PFSK-1 (cell line): Measurements from ENCODE around the gene TM4SF1.

Experiments
- FOXP2 ChIP-seq: optimal IDR thresholded peaks from 2 replicates; pipeline ENCODE3; 2011; ENCODE audit warnings: borderline replicate concordance, control low read depth, inconsistent platforms; ENCODE audit not compliant: insufficient read depth; ENCODE audit errors: extremely low read length, extremely low read depth
- POLR2AphosphoS5 ChIP-seq: IDR thresholded peaks from 2 replicates; pipeline ENCODE4 v1.6.1; 2012; ENCODE audit warnings: low read depth, mild to moderate bottlenecking, control low read depth, low read length, moderate library complexity
- SIN3A ChIP-seq: IDR thresholded peaks from 2 replicates; pipeline ENCODE4 v1.6.1; 2012; ENCODE audit warnings: mild to moderate bottlenecking, low read length, moderate library complexity, borderline replicate concordance; ENCODE audit not compliant: insufficient read depth
- TAF1 ChIP-seq: IDR thresholded peaks from 2 replicates; pipeline ENCODE4 v1.6.1; 2012; ENCODE audit warnings: low read length, control low read depth, borderline replicate concordance; ENCODE audit not compliant: insufficient read depth
- TF ChIP-seq, protein P1 (sequence below), 2 experiments: IDR thresholded peaks; 2 replicates each; pipeline versions ENCODE4 v1.6.1 to v1.8.0; 2011 to 2012; ENCODE audit warnings: low read depth in 2 of 2, low read length in 2 of 2, control low read depth in 1 of 2, inconsistent platforms in 1 of 2, mild to moderate bottlenecking in 1 of 2, moderate library complexity in 1 of 2; ENCODE audit not compliant: insufficient read depth in 1 of 2

DNA sequence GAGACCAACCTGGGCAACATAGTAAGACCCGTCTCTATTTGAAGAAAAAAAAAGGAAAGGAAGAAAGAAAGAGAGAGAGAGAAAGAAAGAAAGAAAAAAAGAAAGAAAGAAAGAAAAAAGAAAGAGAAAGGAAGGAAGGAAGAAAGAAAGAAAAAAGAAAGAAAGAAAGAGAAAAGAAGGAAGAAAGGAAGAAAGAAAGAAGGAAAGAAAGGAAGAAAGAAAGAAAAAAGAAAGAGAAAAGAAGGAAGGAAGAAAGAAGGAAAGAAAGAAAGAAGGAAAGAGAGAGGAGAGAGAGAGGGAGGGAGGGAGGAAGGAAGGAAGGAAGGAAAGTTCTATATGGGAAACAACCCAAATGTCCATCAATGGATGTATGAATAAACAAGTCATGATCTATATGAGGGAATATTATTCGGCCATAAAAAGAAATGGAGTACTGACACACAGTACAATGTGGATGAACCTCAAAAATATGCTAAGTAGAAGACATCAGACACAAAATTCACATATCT, 28.8 kb upstream of the TM4SF1 start:
- TF ChIP-seq TAF1 = no peak
- TF ChIP-seq POLR2AphosphoS5 = no peak
- TF ChIP-seq, protein P1, sequence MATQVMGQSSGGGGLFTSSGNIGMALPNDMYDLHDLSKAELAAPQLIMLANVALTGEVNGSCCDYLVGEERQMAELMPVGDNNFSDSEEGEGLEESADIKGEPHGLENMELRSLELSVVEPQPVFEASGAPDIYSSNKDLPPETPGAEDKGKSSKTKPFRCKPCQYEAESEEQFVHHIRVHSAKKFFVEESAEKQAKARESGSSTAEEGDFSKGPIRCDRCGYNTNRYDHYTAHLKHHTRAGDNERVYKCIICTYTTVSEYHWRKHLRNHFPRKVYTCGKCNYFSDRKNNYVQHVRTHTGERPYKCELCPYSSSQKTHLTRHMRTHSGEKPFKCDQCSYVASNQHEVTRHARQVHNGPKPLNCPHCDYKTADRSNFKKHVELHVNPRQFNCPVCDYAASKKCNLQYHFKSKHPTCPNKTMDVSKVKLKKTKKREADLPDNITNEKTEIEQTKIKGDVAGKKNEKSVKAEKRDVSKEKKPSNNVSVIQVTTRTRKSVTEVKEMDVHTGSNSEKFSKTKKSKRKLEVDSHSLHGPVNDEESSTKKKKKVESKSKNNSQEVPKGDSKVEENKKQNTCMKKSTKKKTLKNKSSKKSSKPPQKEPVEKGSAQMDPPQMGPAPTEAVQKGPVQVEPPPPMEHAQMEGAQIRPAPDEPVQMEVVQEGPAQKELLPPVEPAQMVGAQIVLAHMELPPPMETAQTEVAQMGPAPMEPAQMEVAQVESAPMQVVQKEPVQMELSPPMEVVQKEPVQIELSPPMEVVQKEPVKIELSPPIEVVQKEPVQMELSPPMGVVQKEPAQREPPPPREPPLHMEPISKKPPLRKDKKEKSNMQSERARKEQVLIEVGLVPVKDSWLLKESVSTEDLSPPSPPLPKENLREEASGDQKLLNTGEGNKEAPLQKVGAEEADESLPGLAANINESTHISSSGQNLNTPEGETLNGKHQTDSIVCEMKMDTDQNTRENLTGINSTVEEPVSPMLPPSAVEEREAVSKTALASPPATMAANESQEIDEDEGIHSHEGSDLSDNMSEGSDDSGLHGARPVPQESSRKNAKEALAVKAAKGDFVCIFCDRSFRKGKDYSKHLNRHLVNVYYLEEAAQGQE (IDR thresholded peaks at IDR 0.05; ENCODE audit: insufficient read depth in 1 of 2, low read depth in 2 of 2, low read length in 2 of 2) = no peak
- no peak for TF ChIP-seq SIN3A
- no peak for TF ChIP-seq FOXP2
